Brain microvascular endothelial cell (primary cell): Measurements from ENCODE around the gene TXK.

Experiments
- DNase-seq: peaks from one replicate; pipeline ENCODE4 v3.0.0-alpha.2; 2020
- H3K27ac ChIP-seq: fragments of 250-450 bp; sonication (Bioruptor Pico); 2 replicates; pipeline ENCODE4 v1.5.1; 2020; ENCODE audit warnings: mild to moderate bottlenecking, moderate library complexity
- H3K27me3 ChIP-seq: fragments of 250-450 bp; sonication (Bioruptor Pico); replicated peaks from 2 replicates; pipeline ENCODE4 v1.5.1; 2020; ENCODE audit warnings: mild to moderate bottlenecking
- H3K36me3 ChIP-seq: fragments of 250-450 bp; sonication (Bioruptor Pico); replicated peaks from 2 replicates; pipeline ENCODE4 v1.5.1; 2020; ENCODE audit warnings: mild to moderate bottlenecking
- H3K4me3 ChIP-seq: 2 replicates; pipeline ENCODE4 v1.5.1; 2011; ENCODE audit warnings: low read depth, mild to moderate bottlenecking, control low read depth, low read length, moderate library complexity
- CTCF ChIP-seq: IDR thresholded peaks from 2 replicates; pipeline ENCODE4 v1.5.1; 2011; ENCODE audit warnings: low read depth, mild to moderate bottlenecking, moderate library complexity, low read length, control low read depth, inconsistent platforms; ENCODE audit errors: missing control alignments
- in situ Hi-C: cut with HindIII; loops from 2 replicates; pipeline ENCODE4 v1.10.0; 2017; ENCODE audit warnings: low sequenced_read_pairs, low pct_ligation_motif_present

TXK gene

GRCh38 chr4:48118081-48118480 lies 16.0 kb downstream of the TXK start:
- no peak for TF ChIP-seq CTCF
- DNase-seq = no peak

GRCh38 chr4:48116582-48116981 lies 17.5 kb downstream of the TXK start:
- H3K36me3 ChIP-seq = no peaks in the 10 kb centered on the region
- no peak overlapping the region for H3K4me3 ChIP-seq
- no peak overlapping the region for H3K27ac ChIP-seq
- in situ Hi-C loops = no loop called here
- no peak for DNase-seq
- no peak for TF ChIP-seq CTCF
- no peaks in the 10 kb centered on the region for H3K27me3 ChIP-seq

More at GRCh38 chr4:48118081-48118480, 16.0 kb downstream of the TXK start:
- in situ Hi-C loops = no loop called here
- Histone ChIP-seq H3K27me3 (no peaks in the 10 kb centered on the region), H3K36me3 (no peaks in the 10 kb centered on the region), H3K4me3 (no peak overlapping the region), H3K27ac (no peak overlapping the region)

- TF ChIP-seq CTCF = no peak
- Histone ChIP-seq H3K4me3 (no peak overlapping the region), H3K27me3 (no peaks in the 10 kb centered on the region), H3K36me3 (no peaks in the 10 kb centered on the region), H3K27ac (no peak overlapping the region)
- no peak for DNase-seq
- in situ Hi-C loops = no loop called here
Measured at GRCh38 chr4:48114412-48114811, 19.6 kb downstream of the TXK start.

GRCh38 chr4:48112017-48112667 lies 21.9 kb downstream of the TXK start:
- no peaks in the 10 kb centered on the region for H3K36me3 ChIP-seq

GRCh38 chr4:48110452-48110978 lies 23.5 kb downstream of the TXK start:
- in situ Hi-C loops = no loop called here
- no peaks in the 10 kb centered on the region for H3K36me3 ChIP-seq
- H3K27ac ChIP-seq = no peak overlapping the region
- no peaks in the 10 kb centered on the region for H3K27me3 ChIP-seq
- TF ChIP-seq CTCF = no peak
- H3K4me3 ChIP-seq = no peak overlapping the region
- DNase-seq = no peak

More at GRCh38 chr4:48112017-48112667, 21.9 kb downstream of the TXK start:
- no peak for TF ChIP-seq CTCF
- no peak for DNase-seq
- Histone ChIP-seq H3K27ac (no peak overlapping the region), H3K27me3 (no peaks in the 10 kb centered on the region), H3K4me3 (no peak overlapping the region)
- in situ Hi-C loops = no loop called here
